Measurements from ENCODE around the gene PLD5.
"Not testable (repeated sequence)": the region's sequence is repeated elsewhere in the genome, so short reads cannot be mapped to it uniquely, and the experiment has no call there.

Gene PLD5

DNA sequence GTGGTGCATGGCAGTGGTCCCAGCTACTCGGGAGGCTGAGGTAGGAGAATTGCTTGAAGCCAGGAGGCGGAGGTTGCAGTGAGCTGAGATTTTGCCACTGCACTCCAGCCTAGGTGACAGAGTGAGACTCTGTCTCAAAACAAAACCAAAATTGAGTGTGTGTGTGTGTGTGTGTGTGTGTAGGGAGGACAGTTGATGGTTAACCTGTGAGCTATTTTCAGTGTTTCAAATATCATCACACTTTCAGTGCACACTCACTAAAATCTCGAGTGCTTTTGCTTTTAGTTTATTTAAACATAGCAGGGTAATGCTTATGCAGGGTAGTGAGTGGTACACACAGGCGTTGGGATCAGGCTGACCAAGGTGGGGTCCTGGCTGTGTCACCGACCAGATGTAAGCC, 344.7 kb downstream of the PLD5 start:
- not testable (repeated sequence) for H3K9ac ChIP-seq (ENCODE audit: low read length); H3K79me1 ChIP-seq (ENCODE audit: low read length); DNase-seq; H2BK120ac ChIP-seq (ENCODE audit: insufficient read depth, low read length, poor library complexity); H3K23ac ChIP-seq (ENCODE audit: low read length); H2AK5ac ChIP-seq (ENCODE audit: low read length); H4K8ac ChIP-seq (ENCODE audit: low read depth, low read length); H3K4ac ChIP-seq (ENCODE audit: low read depth, low read length); H3K4me2 ChIP-seq (ENCODE audit: low read length); H3K79me2 ChIP-seq (ENCODE audit: control insufficient read depth, insufficient read depth, low read length, poor library complexity); H2BK12ac ChIP-seq (ENCODE audit: low read length); H3K4me1 ChIP-seq (ENCODE audit: control insufficient read depth in 1 of 2, insufficient read depth in 2 of 2, low read length in 2 of 2); H4K12ac ChIP-seq (ENCODE audit: low read depth, low read length); H3K4me3 ChIP-seq (ENCODE audit: low read depth, low read length); H3K9me3 ChIP-seq (ENCODE audit: insufficient read depth, low read depth, low read length); H2AFZ ChIP-seq (ENCODE audit: insufficient read depth, low read length, poor library complexity); H3K27me3 ChIP-seq (ENCODE audit: insufficient read depth, low read length); H3K18ac ChIP-seq (ENCODE audit: low read length); H3K14ac ChIP-seq (ENCODE audit: low read length); H2BK5ac ChIP-seq (ENCODE audit: low read depth, low read length, poor library complexity); H4K91ac ChIP-seq (ENCODE audit: low read depth, low read length); H3K27ac ChIP-seq (ENCODE audit: low read depth, low read length); H3K36me3 ChIP-seq (ENCODE audit: control insufficient read depth in 1 of 2, insufficient read depth in 2 of 2, low read length in 2 of 2)
- WGBS (ENCODE audit: extremely low coverage, insufficient coverage, insufficient read length): no CpG with 5 or more reads among the region's 5 CpGs

DNA sequence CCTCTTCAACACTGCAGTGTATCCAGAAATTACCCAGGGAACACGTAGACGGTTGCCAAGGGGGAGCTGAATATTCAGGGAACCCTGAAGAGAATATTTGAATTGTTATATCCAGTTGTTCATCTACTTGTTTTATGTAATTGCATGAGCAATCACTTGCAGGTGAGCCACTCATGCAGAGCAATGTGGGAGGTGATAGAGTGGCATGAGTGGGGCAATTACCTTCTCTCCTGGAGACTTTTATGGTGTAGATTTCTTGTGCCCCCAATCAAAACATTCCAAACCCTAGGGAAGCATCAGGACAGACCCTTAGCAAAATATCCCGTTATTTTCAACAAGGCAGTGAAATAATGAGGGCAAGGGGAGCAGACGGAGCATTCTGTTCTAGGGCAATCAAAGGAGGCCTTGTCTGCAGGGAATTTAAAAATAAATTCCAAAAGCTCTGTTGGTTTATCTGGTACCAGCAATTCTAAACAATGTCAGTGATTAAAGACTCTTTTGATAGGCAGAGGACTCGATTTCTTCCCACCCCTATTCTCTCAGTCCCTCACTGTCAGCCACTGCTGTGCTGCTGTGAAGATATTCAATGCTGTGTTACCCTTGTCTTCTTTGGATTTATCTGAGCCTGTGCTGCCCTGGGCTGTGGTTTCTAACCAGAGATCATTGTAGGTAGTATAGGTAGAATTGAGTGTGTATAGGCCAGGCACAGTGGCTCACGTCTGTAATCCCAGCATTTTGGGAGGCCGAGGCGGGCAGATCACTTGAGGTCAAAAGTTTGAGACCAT, 345.4 kb downstream of the PLD5 start:
- H4K8ac ChIP-seq (ENCODE audit: low read depth, low read length): no peak overlapping the region
- no peaks in the 10 kb centered on the region for H3K9me3 ChIP-seq (ENCODE audit: insufficient read depth, low read depth, low read length)
- no peak overlapping the region for H2BK12ac ChIP-seq (ENCODE audit: low read length)
- H3K14ac ChIP-seq (ENCODE audit: low read length): no peak overlapping the region
- no CpG with 5 or more reads among the region's 8 CpGs for WGBS (ENCODE audit: extremely low coverage, insufficient coverage, insufficient read length)
- H3K79me2 ChIP-seq (ENCODE audit: control insufficient read depth, insufficient read depth, low read length, poor library complexity): no peaks in the 10 kb centered on the region
- H3K27me3 ChIP-seq (ENCODE audit: insufficient read depth, low read length): no peaks in the 10 kb centered on the region
- H3K27ac ChIP-seq (ENCODE audit: low read depth, low read length): no peak overlapping the region
- no peak overlapping the region for H2AK5ac ChIP-seq (ENCODE audit: low read length)
- no peaks in the 10 kb centered on the region for H3K4me1 ChIP-seq (ENCODE audit: control insufficient read depth in 1 of 2, insufficient read depth in 2 of 2, low read length in 2 of 2)
- no peak overlapping the region for H2BK5ac ChIP-seq (ENCODE audit: low read depth, low read length, poor library complexity)
- no peak overlapping the region for H4K91ac ChIP-seq (ENCODE audit: low read depth, low read length)
- H3K4ac ChIP-seq (ENCODE audit: low read depth, low read length): no peak overlapping the region
- no peak overlapping the region for H3K4me3 ChIP-seq (ENCODE audit: low read depth, low read length)
- no peak overlapping the region for H4K12ac ChIP-seq (ENCODE audit: low read depth, low read length)
- no peak overlapping the region for H3K9ac ChIP-seq (ENCODE audit: low read length)
- no peak overlapping the region for H3K23ac ChIP-seq (ENCODE audit: low read length)
- H3K18ac ChIP-seq (ENCODE audit: low read length): no peak overlapping the region
- no peak overlapping the region for H2AFZ ChIP-seq (ENCODE audit: insufficient read depth, low read length, poor library complexity)
- no peaks in the 10 kb centered on the region for H3K79me1 ChIP-seq (ENCODE audit: low read length)
- no peak for DNase-seq
- H3K4me2 ChIP-seq (ENCODE audit: low read length): no peak overlapping the region
- peaks cover 2 to 3% of the 10 kb centered on the region in 2 experiments for H3K36me3 ChIP-seq (ENCODE audit: control insufficient read depth in 1 of 2, insufficient read depth in 2 of 2, low read length in 2 of 2)
- no peak overlapping the region for H2BK120ac ChIP-seq (ENCODE audit: insufficient read depth, low read length, poor library complexity)

DNA sequence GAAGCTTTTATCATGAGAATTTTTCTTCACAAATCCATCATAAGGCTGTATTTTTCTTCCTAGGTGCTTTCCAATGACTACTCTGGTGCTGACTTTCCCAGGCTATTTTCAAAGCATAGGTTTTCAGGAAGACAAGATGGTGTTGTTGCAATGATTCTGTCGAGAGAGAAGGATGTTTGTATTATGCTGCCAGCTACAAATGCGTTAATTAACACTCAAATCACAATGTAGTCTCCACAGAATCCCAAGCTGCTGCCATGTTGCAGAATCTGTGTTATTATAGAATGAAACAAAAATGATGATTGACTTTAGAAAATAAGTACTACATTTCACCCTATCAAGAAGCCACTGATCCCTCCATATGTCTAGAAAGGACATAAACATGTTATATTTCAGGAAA, 346.1 kb downstream of the PLD5 start:
- Histone ChIP-seq H3K4ac (ENCODE audit: low read depth, low read length) (no peak overlapping the region), H2BK5ac (ENCODE audit: low read depth, low read length, poor library complexity) (no peak overlapping the region), H3K23ac (ENCODE audit: low read length) (no peak overlapping the region), H3K14ac (ENCODE audit: low read length) (no peak overlapping the region), H3K9ac (ENCODE audit: low read length) (no peak overlapping the region), H3K18ac (ENCODE audit: low read length) (no peak overlapping the region), H2BK12ac (ENCODE audit: low read length) (no peak overlapping the region), H3K36me3 (ENCODE audit: control insufficient read depth in 1 of 2, insufficient read depth in 2 of 2, low read length in 2 of 2) (peaks cover 2 to 3% of the 10 kb centered on the region in 2 experiments), H3K4me2 (ENCODE audit: low read length) (no peak overlapping the region), H3K79me2 (ENCODE audit: control insufficient read depth, insufficient read depth, low read length, poor library complexity) (no peaks in the 10 kb centered on the region), H4K12ac (ENCODE audit: low read depth, low read length) (no peak overlapping the region), H3K4me1 (ENCODE audit: control insufficient read depth in 1 of 2, insufficient read depth in 2 of 2, low read length in 2 of 2) (no peaks in the 10 kb centered on the region), H2BK120ac (ENCODE audit: insufficient read depth, low read length, poor library complexity) (no peak overlapping the region), H2AFZ (ENCODE audit: insufficient read depth, low read length, poor library complexity) (no peak overlapping the region), H2AK5ac (ENCODE audit: low read length) (no peak overlapping the region), H4K91ac (ENCODE audit: low read depth, low read length) (no peak overlapping the region), H3K9me3 (ENCODE audit: insufficient read depth, low read depth, low read length) (no peaks in the 10 kb centered on the region), H3K27ac (ENCODE audit: low read depth, low read length) (no peak overlapping the region), H3K4me3 (ENCODE audit: low read depth, low read length) (no peak overlapping the region), H3K27me3 (ENCODE audit: insufficient read depth, low read length) (no peaks in the 10 kb centered on the region), H3K79me1 (ENCODE audit: low read length) (no peaks in the 10 kb centered on the region), H4K8ac (ENCODE audit: low read depth, low read length) (no peak overlapping the region)
- no CpG with 5 or more reads among the region's 2 CpGs for WGBS (ENCODE audit: extremely low coverage, insufficient coverage, insufficient read length)
- DNase-seq: no peak

DNA sequence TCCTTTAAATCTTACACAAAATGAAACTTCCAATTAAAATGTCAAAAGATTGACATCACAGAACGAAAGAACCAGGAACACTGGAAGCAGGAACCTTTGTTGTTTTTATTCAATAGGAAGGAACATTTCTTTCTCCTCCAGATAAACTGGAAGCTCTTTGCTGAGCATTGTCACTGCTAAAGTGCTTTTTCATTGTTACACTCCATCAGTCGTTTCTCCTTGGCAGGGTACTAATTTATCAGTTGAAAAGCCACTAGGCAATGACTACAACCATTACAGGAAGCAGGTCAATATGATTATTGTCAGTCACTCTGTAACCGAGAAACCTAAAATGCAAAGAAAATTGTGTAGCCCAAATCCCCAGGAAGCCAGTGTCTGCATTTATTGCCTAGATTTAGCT, 362.4 kb downstream of the PLD5 start:
- Histone ChIP-seq H3K4me2 (ENCODE audit: low read length) (no peak overlapping the region), H3K9me3 (ENCODE audit: insufficient read depth, low read depth, low read length) (peaks cover 2% of the 10 kb centered on the region), H3K36me3 (ENCODE audit: control insufficient read depth in 1 of 2, insufficient read depth in 2 of 2, low read length in 2 of 2) (peaks cover 3 to 6% of the 10 kb centered on the region in 2 experiments), H2BK12ac (ENCODE audit: low read length) (no peak overlapping the region), H3K23ac (ENCODE audit: low read length) (no peak overlapping the region), H3K79me1 (ENCODE audit: low read length) (no peaks in the 10 kb centered on the region), H4K12ac (ENCODE audit: low read depth, low read length) (no peak overlapping the region), H2AFZ (ENCODE audit: insufficient read depth, low read length, poor library complexity) (no peak overlapping the region), H3K9ac (ENCODE audit: low read length) (no peak overlapping the region), H3K27me3 (ENCODE audit: insufficient read depth, low read length) (no peaks in the 10 kb centered on the region), H4K91ac (ENCODE audit: low read depth, low read length) (no peak overlapping the region), H4K8ac (ENCODE audit: low read depth, low read length) (no peak overlapping the region), H2AK5ac (ENCODE audit: low read length) (no peak overlapping the region), H3K4me3 (ENCODE audit: low read depth, low read length) (no peak overlapping the region), H3K27ac (ENCODE audit: low read depth, low read length) (no peak overlapping the region), H3K79me2 (ENCODE audit: control insufficient read depth, insufficient read depth, low read length, poor library complexity) (no peaks in the 10 kb centered on the region), H3K4me1 (ENCODE audit: control insufficient read depth in 1 of 2, insufficient read depth in 2 of 2, low read length in 2 of 2) (no peaks in the 10 kb centered on the region), H2BK5ac (ENCODE audit: low read depth, low read length, poor library complexity) (no peak overlapping the region), H3K14ac (ENCODE audit: low read length) (no peak overlapping the region), H3K4ac (ENCODE audit: low read depth, low read length) (no peak overlapping the region), H3K18ac (ENCODE audit: low read length) (no peak overlapping the region), H2BK120ac (ENCODE audit: insufficient read depth, low read length, poor library complexity) (no peak overlapping the region)
- no peak for DNase-seq
- WGBS (ENCODE audit: extremely low coverage, insufficient coverage, insufficient read length): no CpG with 5 or more reads among the region's 3 CpGs
